ENCODE data around the gene RPL4.

RPL4 gene

DNA sequence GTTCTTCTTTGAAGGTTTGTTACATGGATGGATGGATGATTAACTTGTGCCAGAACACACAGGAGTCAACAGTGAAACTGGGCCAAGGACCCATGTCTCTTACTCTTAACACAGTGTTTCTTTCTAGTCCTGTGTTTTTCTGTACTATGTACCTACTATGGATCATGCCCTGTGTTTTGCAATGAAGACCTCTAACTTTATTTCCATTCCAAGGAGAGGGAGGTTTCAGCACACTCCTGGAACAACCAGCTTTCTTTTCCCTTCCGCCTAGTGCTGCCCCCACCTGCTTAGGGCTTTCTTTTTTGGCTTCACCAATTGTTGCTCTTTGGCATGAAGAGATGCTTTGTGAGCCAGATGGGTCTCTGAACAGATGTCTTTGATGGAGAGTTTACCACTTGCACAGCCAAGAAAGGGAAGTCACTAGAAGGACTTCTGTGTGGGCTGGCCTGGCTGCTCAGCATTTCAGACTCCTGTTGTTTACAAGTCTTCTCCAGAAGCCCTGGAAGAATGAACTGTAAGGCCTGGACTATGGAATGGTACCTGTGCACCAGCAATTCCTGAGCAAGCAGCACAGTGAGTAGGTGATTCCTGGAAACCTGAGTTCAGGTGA lies 51.6 kb downstream of the RPL4 start:
- DNase-seq, result no peak

- no peak for DNase-seq
These were observed 52.2 kb downstream of the RPL4 start for GRCh38 chr15:66452420-66452819.

Data from GDM1 (cell line).